K562 (cell line): ENCODE results near the gene IGF1R. TPM values are rescaled to one million over a fixed set of nuclear protein-coding genes. Genes with fewer than 3 reads are reported as not detected.
A peak's percentile ranks its signal among the peaks of the same experiment; 100 is the strongest.

Experiments used
- ATAC-seq: fragments of 200-7000 bp; cut with Tn5 transposase; 3 replicates; pipeline ENCODE4 v1.9.1; 2020; ENCODE audit warnings: moderate library complexity
- BruUV-seq: library from RNA; stranded (reverse); fragments of 400-500 nt; replicated peaks from 2 replicates; lab custom pipeline; 2021; lab: Mats Ljungman, UMichigan
- CTCF ChIA-PET: fragments of 300-600 bp; formaldehyde crosslinking; extraction: SDS; loops from one replicate; lab custom pipeline; 2021; ENCODE audit warnings: low intra/inter-chr PET ratio; lab: Yijun Ruan, JAX
- POLR2A ChIA-PET: fragments of 300-600, 350-650 bp; sonication (Branson Sonifier 250); formaldehyde crosslinking; extraction: SDS; loops from one replicate; lab custom pipeline; 2021; ENCODE audit warnings: antibody characterized with exemption, inconsistent platforms; lab: Yijun Ruan, JAX
- DNase-seq, 4 experiments: peaks; one replicate each; pipeline versions ENCODE4 v3.0.0 to v3.0.0-alpha.2; 2011 to 2018; ENCODE audit warnings: low spot score in 3 of 4, mixed read lengths in 3 of 4; ENCODE audit errors: extremely low read depth in 1 of 4
- FAIRE-seq: peaks from 2 replicates; lab custom pipeline; 2011; peaks lifted over from hg19 to GRCh38; lab: Jason Lieb, UNC
- H2AFZ ChIP-seq: 2 replicates; pipeline ENCODE4 v1.6.0; 2011; ENCODE audit warnings: low read depth, low read length, control low read depth, inconsistent platforms
- H3K27ac ChIP-seq: fragments of 200-600 bp; 3 replicates; pipeline ENCODE4 v1.8.0; 2011; ENCODE audit warnings: low read depth, mild to moderate bottlenecking, control low read depth, inconsistent platforms, low read length, moderate library complexity, mixed read lengths; ENCODE audit errors: extremely low read depth
- H3K27me3 ChIP-seq, 2 experiments: fragments of 300-600 bp in 1 of 2; 2 replicates in 1 of 2; 3 replicates in 1 of 2; pipeline versions ENCODE4 v1.6.0 to v1.8.0; 2011; ENCODE audit warnings: inconsistent platforms in 2 of 2, low read length in 2 of 2, mild to moderate bottlenecking in 1 of 2, mixed read lengths in 1 of 2, moderate library complexity in 1 of 2; ENCODE audit not compliant: control insufficient read depth in 2 of 2, insufficient read depth in 2 of 2
- H3K36me3 ChIP-seq: fragments of 300-600 bp; 3 replicates; pipeline ENCODE4 v1.8.0; 2011; ENCODE audit warnings: mild to moderate bottlenecking, low read length, inconsistent platforms; ENCODE audit not compliant: control insufficient read depth, insufficient read depth
- H3K4me1 ChIP-seq, 2 experiments: fragments of 200-600 bp in 1 of 2; replicated peaks in 1 of 2; 2 replicates in 1 of 2; 3 replicates in 1 of 2; pipeline versions ENCODE4 v1.5.1 to v1.8.0; 2011; ENCODE audit warnings: inconsistent platforms in 2 of 2, low read length in 2 of 2, mild to moderate bottlenecking in 1 of 2, mixed read lengths in 1 of 2, moderate library complexity in 1 of 2; ENCODE audit not compliant: control insufficient read depth in 2 of 2, insufficient read depth in 2 of 2
- H3K4me2 ChIP-seq: 2 replicates; pipeline ENCODE4 v1.6.1; 2011; ENCODE audit warnings: low read length, control low read depth, inconsistent platforms, mixed read lengths; ENCODE audit not compliant: insufficient read depth
- H3K4me3 ChIP-seq: fragments of 200-600 bp; sonication (generic), shearing (Covaris generic); 2 replicates; pipeline ENCODE4 v1.5.1; 2016; ENCODE audit warnings: control low read depth, inconsistent platforms
- H3K79me2 ChIP-seq: fragments of 200-600 bp; 3 replicates; pipeline ENCODE4 v1.8.0; 2011; ENCODE audit warnings: low read length, inconsistent platforms; ENCODE audit not compliant: control insufficient read depth, insufficient read depth
- H3K9ac ChIP-seq, 2 experiments: 2 replicates each; pipeline versions ENCODE4 v1.6.0 to v1.6.1; 2011; ENCODE audit warnings: low read depth in 2 of 2, low read length in 2 of 2, control low read depth in 1 of 2, inconsistent platforms in 1 of 2, mild to moderate bottlenecking in 1 of 2, mixed read lengths in 1 of 2; ENCODE audit not compliant: insufficient read depth in 1 of 2
- H3K9me1 ChIP-seq: one replicate; pipeline ENCODE4 v1.6.0; 2011; ENCODE audit warnings: inconsistent platforms, mild to moderate bottlenecking, low read length, moderate library complexity; ENCODE audit not compliant: control insufficient read depth, insufficient read depth
- H3K9me3 ChIP-seq: replicated peaks from 2 replicates; pipeline ENCODE4 v1.5.1; 2011; ENCODE audit warnings: low read depth, low read length, inconsistent platforms; ENCODE audit not compliant: control insufficient read depth, insufficient read depth
- H4K20me1 ChIP-seq: replicated peaks from 2 replicates; pipeline ENCODE4 v1.6.1; 2011; ENCODE audit warnings: low read length, inconsistent platforms, mixed read lengths; ENCODE audit not compliant: control insufficient read depth, insufficient read depth
- C11orf30 ChIP-seq: fragments of 450-650 bp; IDR thresholded peaks from 2 replicates; pipeline ENCODE4 v1.6.1; 2016; ENCODE audit warnings: low read depth, mild to moderate bottlenecking
- CREB1 ChIP-seq, 2 experiments: sonication (generic) in 1 of 2; formaldehyde crosslinking in 1 of 2; IDR thresholded peaks; 2 replicates each; pipeline versions ENCODE4 v1.6.1 to v1.8.0; 2012 to 2022; ENCODE audit warnings: inconsistent platforms in 1 of 2, mild to moderate bottlenecking in 1 of 2, missing genetic modification reagents in 1 of 2, moderate library complexity in 1 of 2
- CREM ChIP-seq: IDR thresholded peaks from 2 replicates; pipeline ENCODE4 v1.6.1; 2014; ENCODE audit warnings: antibody characterized with exemption, low read depth
- CSDE1 ChIP-seq, 2 experiments: fragments of 450-650 bp; IDR thresholded peaks; 2 replicates each; pipeline ENCODE4 v1.6.1; 2016; ENCODE audit warnings: mild to moderate bottlenecking in 1 of 2
- DPF2 ChIP-seq: fragments of 450-650 bp; IDR thresholded peaks from 2 replicates; pipeline ENCODE4 v1.6.1; 2016
- GATAD2A ChIP-seq: fragments of 450-650 bp; IDR thresholded peaks from 2 replicates; pipeline ENCODE4 v1.6.1; 2017
- HNRNPK ChIP-seq: fragments of 200-400 bp; formaldehyde crosslinking; IDR thresholded peaks from one replicate; pipeline ENCODE4 v1.6.1; 2018; ENCODE audit warnings: mild to moderate bottlenecking, low read depth, low read length; ENCODE audit not compliant: poor library complexity, severe bottlenecking
- IRF9 ChIP-seq: fragments of 450-650 bp; IDR thresholded peaks from 2 replicates; pipeline ENCODE4 v1.6.1; 2016; ENCODE audit warnings: missing biosample characterization, missing genetic modification characterization
- KLF13 ChIP-seq: fragments of 450-650 bp; IDR thresholded peaks from 2 replicates; pipeline ENCODE4 v1.6.1; 2016; ENCODE audit warnings: missing genetic modification characterization, low read depth, mild to moderate bottlenecking, missing compliant biosample characterization, moderate library complexity, borderline replicate concordance
- NCOA2 ChIP-seq, 2 experiments: fragments of 450-650 bp; IDR thresholded peaks; 2 replicates each; pipeline ENCODE4 v1.6.1; 2018; ENCODE audit warnings: mild to moderate bottlenecking in 2 of 2, moderate library complexity in 1 of 2; ENCODE audit not compliant: partially characterized antibody in 2 of 2
- NFIC ChIP-seq: fragments of 450-650 bp; IDR thresholded peaks from 2 replicates; pipeline ENCODE4 v1.6.1; 2017; ENCODE audit warnings: mild to moderate bottlenecking, inconsistent platforms
- RNF2 ChIP-seq: sonication (generic); IDR thresholded peaks from 2 replicates; pipeline ENCODE4 v1.6.1; 2016
- SOX6 ChIP-seq: fragments of 450-650 bp; IDR thresholded peaks from 2 replicates; pipeline ENCODE4 v1.6.1; 2014; ENCODE audit warnings: mild to moderate bottlenecking
- TAL1 ChIP-seq: fragments of 450-650 bp; IDR thresholded peaks from 2 replicates; pipeline ENCODE4 v1.6.1; 2016; ENCODE audit warnings: mild to moderate bottlenecking
- TARDBP ChIP-seq: fragments of 450-650 bp; IDR thresholded peaks from 2 replicates; pipeline ENCODE4 v1.6.1; 2016
- XRCC5 ChIP-seq: fragments of 200-400 bp; formaldehyde crosslinking; IDR thresholded peaks from 2 replicates; pipeline ENCODE4 v1.6.1; 2017; ENCODE audit warnings: low read depth, mild to moderate bottlenecking, low read length
- ZBTB12 ChIP-seq: fragments of 250-450 bp; sonication (Bioruptor Pico); IDR thresholded peaks from 2 replicates; pipeline ENCODE4 v1.4.0; 2020
- ZNF444 ChIP-seq: fragments of 250-450 bp; sonication (Bioruptor Pico); IDR thresholded peaks from 2 replicates; pipeline ENCODE4 v1.4.0; 2020; ENCODE audit warnings: mild to moderate bottlenecking, moderate library complexity
- ZNF584 ChIP-seq: fragments of 200-800 bp; sonication (Bioruptor generic); IDR thresholded peaks from 2 replicates; pipeline ENCODE4 v1.6.1; 2016; ENCODE audit warnings: low read depth, mild to moderate bottlenecking, missing genetic modification characterization, missing compliant biosample characterization
- ZNF639 ChIP-seq, 2 experiments: fragments of 200-800 bp in 1 of 2; sonication (Bioruptor generic) in 1 of 2; sonication (generic) in 1 of 2; formaldehyde crosslinking in 1 of 2; IDR thresholded peaks in 1 of 2; conservative IDR thresholded peaks in 1 of 2; 2 replicates each; pipeline versions ENCODE4 v1.5.0 to v1.6.1; 2016 to 2020; ENCODE audit warnings: missing compliant biosample characterization in 1 of 2, missing genetic modification characterization in 1 of 2, missing genetic modification reagents in 1 of 2
- WGBS: fragments of 100-300 bp; shearing (Covaris generic); methylation state at CpG from one replicate; pipeline ENCODE4 v1.1.6; 2016; ENCODE audit warnings: low coverage, mixed read lengths; ENCODE audit not compliant: insufficient coverage; ENCODE audit errors: missing lambda C conversion rate; 5-methylcytosine and 5-hydroxymethylcytosine counted together
- in situ Hi-C: fragments of 300-500 bp; cut with MboI; formaldehyde crosslinking; loops from 4 replicates; pipeline ENCODE4 v1.15.0; 2018; ENCODE audit warnings: inconsistent platforms, mixed read lengths
- intact Hi-C: fragments of 100-400 bp; cut with micrococcal nuclease; formaldehyde crosslinking; loops from 2 replicates; pipeline ENCODE4 v1.14.2; 2022
- polyA plus RNA-seq, 8 experiments: library from polyadenylated mRNA; depleted of rRNA in 4 of 8; stranded (reverse) in 5 of 8; unstranded in 3 of 8; fragments of >200 nt; fragmentation: Nextera tagmentation in 2 of 8; fragmentation: Illumina TruSeq in 1 of 8; extraction: Ambion mirVana in 2 of 8; extraction: Trizol in 1 of 8; gene quantifications; 2 replicates each; pipeline versions ENCODE4 v1.2.1 to v1.2.3, GENCODE V29; 2011 to 2014; ENCODE audit warnings: inconsistent platforms in 1 of 8, missing spikeins in 1 of 8
- total RNA-seq, 7 experiments: library from RNA; depleted of rRNA in 6 of 7; stranded (reverse); fragments of >200 nt in 6 of 7; fragmentation: Illumina TruSeq in 2 of 7; extraction: Trizol in 2 of 7; gene quantifications; 2 replicates each; pipeline versions ENCODE4 v1.2.1 to v1.2.3, GENCODE V29; 2011 to 2021; ENCODE audit warnings: low replicate concordance in 1 of 7

IGF1R gene
- total and polyA plus RNA-seq, 9 of the 15 experiments (the other 6 are each of a cell fraction or from before 2014, with no cell fraction given): 0.35 to 8.0 (median 1.6) TPM

GRCh38 chr15:98776607-98777281 is 128.4 kb downstream of the IGF1R start:
- Histone ChIP-seq H2AFZ (no peak overlapping the region), H3K27me3 (peaks cover 4 to 35% of the 10 kb centered on the region in 2 experiments; a peak in 3 of 5 replicates), H3K9me3 (no peaks in the 10 kb centered on the region), H3K4me2 (no peak overlapping the region), H3K4me1 (peaks cover 7% of the 10 kb centered on the region in 2 experiments; a peak in 3 of 5 replicates), H3K4me3 (no peak overlapping the region), H3K9me1 (peaks cover 3% of the 10 kb centered on the region), H3K36me3 (no peaks in the 10 kb centered on the region), H3K27ac (no peak overlapping the region), H3K79me2 (no peaks in the 10 kb centered on the region), H3K9ac (no peak overlapping the region), H4K20me1 (peaks cover 39% of the 10 kb centered on the region)
- ATAC-seq (peak; percentile 80), FAIRE-seq (peak; percentile 15), DNase-seq (peak; percentile 26 to 61 (median 42))
- intact Hi-C loops (loop anchor here (5.0 to 10.0 kb wide), 2 partner anchors 108 to 126 kb away; no protein-coding TSS in a partner anchor), in situ Hi-C loops (loop anchor here (10.0 kb wide), 1 partner anchor 208 kb away; no protein-coding TSS in a partner anchor)
- CTCF ChIA-PET: no interaction called here
- POLR2A ChIA-PET: no interaction called here
- WGBS: 1% methylated on average over 14 of the region's 16 CpGs
- BruUV-seq: no TSS peak
- TF ChIP-seq HNRNPK: no peak
- 0 out of 4 replicates have a peak, but pooled peaks of 1 of the 2 experiments have one; percentile 28 for TF ChIP-seq ZNF639 (CRISPR knock-in tag; conservative IDR thresholded peaks at IDR 0.05 in 1 of 2, IDR thresholded peaks at IDR 0.05 in 1 of 2)
- TF ChIP-seq TAL1: peak; percentile 70
- no peak for TF ChIP-seq ZNF444
- TF ChIP-seq NCOA2 (IDR thresholded peaks at IDR 0.05; ENCODE audit: partially characterized antibody in 2 of 2): no peak
- TF ChIP-seq KLF13 (tag): no peak
- 0 out of 2 replicates have a peak, but pooled peaks have one; percentile 39 for TF ChIP-seq SOX6
- no peak for TF ChIP-seq XRCC5
- TF ChIP-seq C11orf30: no peak
- TF ChIP-seq RNF2: 0 out of 2 replicates have a peak, but pooled peaks have one; percentile 39
- no peak for TF ChIP-seq IRF9 (tag)
- TF ChIP-seq CSDE1 (IDR thresholded peaks at IDR 0.05): no peak
- TF ChIP-seq GATAD2A: no peak
- no peak for TF ChIP-seq ZBTB12
- no peak for TF ChIP-seq TARDBP
- TF ChIP-seq CREB1 (IDR thresholded peaks at IDR 0.05): no peak
- TF ChIP-seq CREB1 (CRISPR knock-in tag; IDR thresholded peaks at IDR 0.05): 0 out of 2 replicates have a peak, but pooled peaks have one; percentile 14
- TF ChIP-seq ZNF584 (CRISPR knock-in tag): 0 out of 2 replicates have a peak, but pooled peaks have one; percentile 46
- peak; percentile 7; the same call in 1 of the 2 replicates for TF ChIP-seq NFIC
- TF ChIP-seq CREM: 0 out of 2 replicates have a peak, but pooled peaks have one; percentile 34
- peak; percentile 43; the same call in 1 of the 2 replicates for TF ChIP-seq DPF2
